Glomerular endothelial cell (primary cell): Measurements from ENCODE around the gene NHSL2. TPM values are rescaled to one million over a fixed set of nuclear protein-coding genes. Genes with fewer than 3 reads are reported as not detected.

Experiments used
- DNase-seq: peaks from one replicate; pipeline ENCODE4 v3.0.0-alpha.2; 2011; ENCODE audit warnings: low read depth, low spot score; ENCODE audit errors: extremely low read depth
- total RNA-seq: library from RNA; depleted of rRNA; stranded (reverse); fragments of >200 nt; gene quantifications from 2 replicates; pipeline ENCODE4 v1.2.3, GENCODE V29; 2015

The NHSL2 gene
- total RNA-seq, 1 donor from 2014 or later, result 36.9 TPM

- DNase-seq, result no peak
These were observed 191.5 kb downstream of the NHSL2 start for GRCh38 chrX:72102126-72102525.

DNA sequence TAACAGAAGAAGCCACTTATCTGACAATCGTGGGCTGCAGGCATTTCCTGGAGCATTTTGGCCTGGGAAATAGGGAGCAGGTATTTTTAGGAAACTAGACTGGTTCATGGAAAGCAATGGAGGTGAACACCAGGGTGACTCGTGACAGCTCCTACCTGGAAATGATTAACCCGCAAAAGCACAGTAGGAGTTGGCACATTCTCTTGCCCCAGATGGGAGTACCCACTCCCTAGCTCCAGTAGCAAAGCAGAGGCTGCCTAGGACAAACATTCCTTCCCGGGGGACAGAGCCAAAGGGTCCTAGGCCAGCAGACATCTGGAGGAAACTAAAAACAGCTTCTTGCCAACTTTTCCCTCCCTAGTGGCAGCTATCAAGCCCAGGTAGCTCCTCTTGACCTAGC, 192.1 kb downstream of the NHSL2 start:
- no peak for DNase-seq

- no peak for DNase-seq
These were observed 194.8 kb downstream of the NHSL2 start for GRCh38 chrX:72105436-72105835.

- no peak for DNase-seq
These were observed 196.7 kb downstream of the NHSL2 start for GRCh38 chrX:72107320-72107719.

- no peak for DNase-seq
These were observed 197.4 kb downstream of the NHSL2 start for GRCh38 chrX:72107841-72108595.

DNA sequence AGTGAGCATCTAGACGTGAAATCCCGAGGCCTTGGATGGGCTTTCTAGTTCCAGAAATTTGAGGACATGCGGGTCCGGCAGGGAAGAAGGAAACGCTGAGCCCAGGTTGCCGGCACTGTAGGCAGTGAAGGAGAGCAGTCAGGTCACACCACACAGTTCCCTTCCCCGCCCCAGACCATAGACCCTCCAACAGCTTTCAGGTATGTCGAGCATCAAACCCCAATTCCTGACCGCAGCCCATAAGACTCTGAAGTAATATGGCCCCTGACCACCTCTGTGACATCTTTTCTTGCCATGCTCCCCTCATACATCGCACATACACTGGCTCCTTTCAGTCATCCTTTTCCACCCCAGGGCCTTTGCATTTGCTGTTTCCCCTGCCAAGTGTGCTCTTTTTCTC, 198.0 kb downstream of the NHSL2 start:
- no peak for DNase-seq

DNA sequence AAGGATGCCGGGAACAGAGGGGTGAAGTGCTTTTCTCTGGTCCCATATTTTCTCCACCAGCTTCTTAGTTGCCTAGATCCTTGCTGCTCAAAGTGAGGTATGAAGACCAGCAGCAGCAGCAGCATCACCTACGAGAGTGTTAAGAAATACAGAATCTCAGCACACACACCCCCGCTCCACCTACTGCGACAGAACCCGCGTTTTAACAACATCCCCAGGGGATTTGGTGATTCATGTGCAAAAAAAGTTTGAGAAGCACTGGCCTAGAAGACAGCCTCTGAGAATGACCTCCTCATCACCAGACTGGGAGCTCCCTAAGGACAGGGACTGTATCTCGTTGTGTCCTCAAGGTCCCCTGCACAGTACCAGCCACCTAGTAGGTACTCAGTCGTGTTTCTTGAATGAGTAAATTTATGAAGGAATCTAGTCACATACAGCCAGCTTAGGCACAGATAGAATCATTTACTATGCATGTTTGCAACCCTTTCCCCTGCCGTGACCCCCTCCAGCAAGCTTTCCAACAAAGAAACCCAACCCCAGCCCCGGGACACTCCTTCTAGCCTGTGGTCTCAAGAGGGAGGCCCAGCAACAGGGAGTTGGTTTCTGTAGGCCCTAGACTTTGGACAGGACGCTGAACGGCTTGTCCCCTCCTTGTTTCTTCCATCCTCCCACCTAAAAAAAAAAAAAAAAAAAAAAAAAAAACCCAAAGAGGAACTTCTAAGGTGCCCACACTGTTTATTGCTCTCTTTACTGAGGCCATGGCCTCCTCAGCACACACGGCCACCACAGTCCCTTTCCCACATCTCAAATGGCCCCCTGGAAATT, 199.6 kb downstream of the NHSL2 start:
- DNase-seq, result no peak

- DNase-seq, result no peak
These were observed 200.4 kb downstream of the NHSL2 start for GRCh38 chrX:72110876-72111708.

DNA sequence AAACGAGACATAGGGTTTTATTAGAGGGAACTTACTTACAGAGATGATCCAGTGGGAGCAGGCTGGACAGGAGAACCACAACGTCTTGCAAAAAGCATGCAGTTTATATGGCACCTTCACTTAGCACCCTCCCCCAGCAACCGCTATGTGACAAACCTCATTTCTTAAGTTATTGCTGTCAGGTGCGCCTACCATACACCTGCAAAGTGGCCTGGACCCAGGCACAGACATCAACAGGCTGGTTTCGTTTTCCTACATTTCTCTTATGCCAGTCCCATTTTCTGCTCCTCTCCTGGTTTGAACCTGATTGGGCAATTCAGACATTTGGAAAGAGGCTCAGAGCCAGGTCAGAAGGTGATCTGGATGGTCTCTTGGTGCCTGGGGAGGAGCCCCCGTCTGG, 202.8 kb downstream of the NHSL2 start:
- no peak for DNase-seq

DNA sequence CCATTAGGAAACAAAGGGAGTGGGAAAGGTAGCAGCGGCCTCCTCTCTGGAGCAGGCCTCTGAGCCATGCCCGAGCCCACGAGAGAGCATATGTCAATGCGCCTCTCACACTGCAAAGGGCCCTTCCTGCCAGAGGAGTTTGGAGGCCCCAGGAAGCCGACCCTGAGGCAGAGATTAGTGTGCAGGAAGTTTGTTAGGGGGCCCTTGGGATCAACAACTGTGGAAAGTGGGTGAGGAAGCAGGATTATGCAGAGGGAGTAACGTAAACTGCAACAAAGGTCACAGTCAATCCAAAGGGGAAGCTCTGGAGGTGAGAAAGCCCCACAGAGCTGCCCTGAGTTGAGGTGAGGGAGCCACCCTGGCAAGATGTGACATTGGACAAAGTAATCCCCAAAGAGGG, 203.7 kb downstream of the NHSL2 start:
- no peak for DNase-seq

DNA sequence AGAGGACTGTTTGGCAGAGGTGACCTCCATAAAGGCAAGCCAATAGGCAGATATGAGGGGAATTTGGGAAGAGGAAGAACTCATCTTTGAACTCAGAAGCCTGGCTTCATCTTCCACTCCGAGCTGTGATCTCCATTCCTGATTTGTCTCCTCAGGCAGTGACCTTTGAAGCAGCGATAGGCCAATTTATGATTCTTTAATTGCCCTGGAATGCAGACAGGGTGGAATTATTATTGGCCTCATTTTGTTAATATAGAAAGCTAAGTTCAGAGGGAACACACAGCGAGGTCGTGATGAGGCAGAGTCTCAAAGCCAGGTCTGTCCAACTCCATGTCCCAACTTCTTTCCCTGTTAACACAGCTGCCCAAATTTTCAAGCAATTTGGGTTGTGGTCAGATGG, 204.2 kb downstream of the NHSL2 start:
- no peak for DNase-seq

DNA sequence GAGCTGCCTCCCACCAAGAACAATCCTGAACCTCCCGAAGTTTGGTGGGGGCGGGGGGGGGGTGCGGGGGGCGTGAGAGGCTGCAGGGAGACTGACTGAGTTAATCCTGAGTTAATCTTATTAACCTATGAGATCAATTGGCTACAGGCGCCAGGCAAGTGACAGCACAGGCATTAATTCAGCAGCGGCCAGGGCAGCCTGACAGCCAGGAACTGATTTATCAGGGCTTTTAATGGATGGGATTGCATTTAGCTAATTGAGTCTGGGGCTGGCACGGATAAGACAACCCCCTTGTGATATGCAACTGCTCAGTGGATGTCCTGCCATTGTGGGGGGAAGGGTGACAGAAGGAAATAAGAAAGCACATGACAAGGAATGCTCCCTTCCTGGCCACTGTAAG, 204.7 kb downstream of the NHSL2 start:
- no peak for DNase-seq

DNA sequence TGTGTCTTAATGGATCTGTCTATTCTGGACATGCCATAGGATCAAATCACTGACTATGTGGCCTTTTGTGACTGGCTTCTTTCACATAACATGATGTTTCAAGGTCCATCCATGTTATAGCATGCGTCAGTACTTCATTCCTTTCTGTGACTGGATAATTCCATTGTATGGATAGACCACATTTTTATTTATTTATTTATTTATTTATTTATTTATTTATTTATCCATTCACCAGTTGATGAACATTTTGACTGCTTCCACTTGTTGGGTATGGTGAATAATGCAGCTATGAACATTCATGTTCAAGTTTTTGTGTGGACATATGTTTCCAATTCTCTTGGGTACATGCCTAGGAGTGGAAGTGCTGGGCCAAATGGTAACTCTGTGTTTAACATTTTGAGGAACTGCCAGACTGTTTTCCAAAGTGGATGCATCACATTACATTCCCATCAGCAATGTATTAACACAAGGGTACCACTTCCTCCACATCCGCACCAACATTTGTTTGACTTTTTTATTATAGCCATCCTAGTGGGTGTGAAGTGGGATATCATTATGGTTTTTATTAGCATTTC, 207.1 kb downstream of the NHSL2 start:
- DNase-seq, result no peak

DNA sequence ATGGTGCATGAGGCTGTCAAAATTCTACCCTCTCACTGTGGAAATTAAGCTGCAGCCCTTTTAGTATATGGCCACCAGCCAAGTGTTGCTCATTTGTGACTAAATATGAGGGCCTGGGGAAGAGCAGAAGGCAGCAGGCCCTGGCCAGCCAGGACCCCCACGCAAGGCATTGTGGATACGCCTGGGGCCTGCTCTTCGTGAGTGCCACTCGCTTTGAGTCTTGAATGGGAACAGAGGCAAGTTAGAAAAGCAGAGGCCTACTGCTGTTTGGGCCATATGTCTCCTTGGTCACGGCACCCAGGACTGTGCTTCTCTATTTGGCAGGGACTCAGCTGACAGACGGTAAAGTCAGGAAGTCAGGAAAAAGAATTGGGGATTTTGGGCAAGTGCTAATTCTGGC, 210.2 kb downstream of the NHSL2 start:
- DNase-seq, result no peak

- DNase-seq, result no peak
These were observed 210.7 kb downstream of the NHSL2 start for GRCh38 chrX:72121383-72121782.

DNA sequence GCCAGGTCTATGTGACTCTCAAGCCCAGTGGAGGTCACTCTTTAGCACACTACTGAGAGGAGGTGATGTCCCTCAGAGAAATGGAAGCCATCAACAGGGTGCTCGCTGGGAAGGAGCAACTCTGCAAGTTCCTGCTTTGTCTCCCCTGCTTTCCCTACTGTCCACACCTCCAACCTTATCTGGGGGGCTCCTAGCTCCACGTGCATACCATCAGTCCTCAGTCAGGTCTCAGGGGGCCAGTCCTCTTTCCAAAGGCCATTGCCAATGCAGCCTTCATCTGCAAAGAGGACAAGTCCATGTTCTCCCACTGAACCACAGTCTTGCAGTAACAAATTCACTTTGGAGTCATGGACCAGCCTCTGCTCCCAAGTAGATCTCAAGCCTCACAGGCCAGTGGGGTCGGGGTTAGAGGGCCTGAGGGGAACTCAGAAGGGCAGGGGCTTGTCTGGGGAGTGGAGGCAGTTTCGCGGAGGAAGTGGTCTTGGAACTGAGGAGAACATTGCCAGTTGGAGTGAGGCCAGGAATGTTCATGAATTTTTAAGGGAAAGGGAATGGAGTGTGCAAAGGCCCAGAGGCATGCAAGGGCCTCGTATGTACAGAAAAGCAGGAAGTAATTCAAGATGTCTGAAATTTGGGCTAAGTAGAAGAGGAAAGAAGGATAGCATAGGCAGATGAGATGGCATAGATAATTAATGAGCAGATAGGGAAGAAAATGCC, 212.1 kb downstream of the NHSL2 start:
- no peak for DNase-seq

DNA sequence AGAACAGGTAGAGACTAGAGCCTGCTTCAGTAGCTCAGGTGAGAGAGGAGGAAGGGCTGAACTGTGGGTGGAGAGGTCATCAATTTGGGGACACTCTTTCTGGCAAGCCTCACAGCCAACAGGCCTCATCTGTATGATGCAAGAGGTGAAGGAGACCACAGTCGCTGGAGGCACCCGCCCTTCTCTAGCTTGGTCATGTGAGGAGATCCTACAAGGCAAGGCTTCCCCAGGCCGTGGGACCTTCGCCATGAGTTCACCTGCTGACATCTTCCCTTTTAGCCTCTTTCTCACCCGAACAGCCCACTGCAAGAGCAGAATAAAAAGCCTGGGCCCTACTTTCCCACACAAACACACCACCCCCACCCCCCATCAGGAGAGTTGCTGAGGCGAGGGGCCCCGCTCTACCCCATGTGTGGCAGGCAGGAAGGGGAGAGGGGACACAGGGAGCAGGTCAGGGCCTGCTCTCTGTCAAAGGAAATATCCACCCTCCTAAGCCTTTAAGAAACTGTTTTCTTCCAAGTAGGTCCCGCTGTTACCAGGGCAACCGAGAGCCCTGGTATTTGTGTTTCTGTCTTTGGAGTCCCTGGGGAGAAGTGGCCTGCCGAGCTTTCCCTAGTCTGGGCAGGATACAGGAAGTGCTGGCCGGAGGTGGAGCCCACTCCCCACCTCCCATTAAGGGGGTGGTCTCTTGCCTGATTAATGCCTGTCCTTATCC, 213.0 kb downstream of the NHSL2 start:
- DNase-seq, result no peak

GRCh38 chrX:72124540-72125201, 214.0 kb downstream of the NHSL2 start:
- no peak for DNase-seq
